ENCODE data around the gene SYNE3.

The SYNE3 gene

GRCh38 chr14:95485222-95485819 lies 31.1 kb downstream of the SYNE3 start:
- H3K36me3 ChIP-seq (ENCODE audit: low read length), result no peaks in the 10 kb centered on the region
- no peaks in the 10 kb centered on the region for H3K9me3 ChIP-seq (ENCODE audit: insufficient read depth, low read length)
- no peaks in the 10 kb centered on the region for H3K79me2 ChIP-seq (ENCODE audit: insufficient read depth, low read length)
- H3K9ac ChIP-seq (ENCODE audit: low read length), result no peak overlapping the region
- no peak overlapping the region for H3K4me2 ChIP-seq (ENCODE audit: low read depth, low read length, poor library complexity, severe bottlenecking)
- no peak overlapping the region for H3K4me3 ChIP-seq (ENCODE audit: insufficient read depth, low read length, poor library complexity, severe bottlenecking)
- no peaks in the 10 kb centered on the region for H3F3A ChIP-seq (ENCODE audit: insufficient read depth)
- TF ChIP-seq CTCF (IDR thresholded peaks at IDR 0.05; ENCODE audit: insufficient read depth, low read length, poor library complexity, severe bottlenecking) (no peak), EZH2phosphoT487 (conservative IDR thresholded peaks at IDR 0.05; ENCODE audit: low read length) (no peak)
- no peaks in the 10 kb centered on the region for H3K9me2 ChIP-seq (replicated peaks; ENCODE audit: insufficient read depth, low read length)
- no peaks in the 10 kb centered on the region for H4K20me1 ChIP-seq (ENCODE audit: low read depth, low read length)
- H2AFZ ChIP-seq (ENCODE audit: low read depth, low read length, severe bottlenecking), result no peak overlapping the region
- no peak overlapping the region for H3K27ac ChIP-seq (ENCODE audit: low read depth, low read length)
- H3K27me3 ChIP-seq (ENCODE audit: low read length), result no peaks in the 10 kb centered on the region

- Histone ChIP-seq H3K27ac (ENCODE audit: low read depth, low read length) (no peak overlapping the region), H4K20me1 (ENCODE audit: low read depth, low read length) (no peaks in the 10 kb centered on the region), H3K79me2 (ENCODE audit: insufficient read depth, low read length) (no peaks in the 10 kb centered on the region), H3K9me3 (ENCODE audit: insufficient read depth, low read length) (no peaks in the 10 kb centered on the region), H3K4me3 (ENCODE audit: insufficient read depth, low read length, poor library complexity, severe bottlenecking) (no peak overlapping the region), H2AFZ (ENCODE audit: low read depth, low read length, severe bottlenecking) (no peak overlapping the region), H3K36me3 (ENCODE audit: low read length) (no peaks in the 10 kb centered on the region), H3K9me2 (replicated peaks; ENCODE audit: insufficient read depth, low read length) (no peaks in the 10 kb centered on the region), H3K27me3 (ENCODE audit: low read length) (no peaks in the 10 kb centered on the region), H3F3A (ENCODE audit: insufficient read depth) (no peaks in the 10 kb centered on the region), H3K4me2 (ENCODE audit: low read depth, low read length, poor library complexity, severe bottlenecking) (no peak overlapping the region), H3K9ac (ENCODE audit: low read length) (no peak overlapping the region)
- TF ChIP-seq EZH2phosphoT487 (conservative IDR thresholded peaks at IDR 0.05; ENCODE audit: low read length), result no peak
- TF ChIP-seq CTCF (IDR thresholded peaks at IDR 0.05; ENCODE audit: insufficient read depth, low read length, poor library complexity, severe bottlenecking), result no peak
Measured at GRCh38 chr14:95484296-95484695, 32.2 kb downstream of the SYNE3 start.

DNA sequence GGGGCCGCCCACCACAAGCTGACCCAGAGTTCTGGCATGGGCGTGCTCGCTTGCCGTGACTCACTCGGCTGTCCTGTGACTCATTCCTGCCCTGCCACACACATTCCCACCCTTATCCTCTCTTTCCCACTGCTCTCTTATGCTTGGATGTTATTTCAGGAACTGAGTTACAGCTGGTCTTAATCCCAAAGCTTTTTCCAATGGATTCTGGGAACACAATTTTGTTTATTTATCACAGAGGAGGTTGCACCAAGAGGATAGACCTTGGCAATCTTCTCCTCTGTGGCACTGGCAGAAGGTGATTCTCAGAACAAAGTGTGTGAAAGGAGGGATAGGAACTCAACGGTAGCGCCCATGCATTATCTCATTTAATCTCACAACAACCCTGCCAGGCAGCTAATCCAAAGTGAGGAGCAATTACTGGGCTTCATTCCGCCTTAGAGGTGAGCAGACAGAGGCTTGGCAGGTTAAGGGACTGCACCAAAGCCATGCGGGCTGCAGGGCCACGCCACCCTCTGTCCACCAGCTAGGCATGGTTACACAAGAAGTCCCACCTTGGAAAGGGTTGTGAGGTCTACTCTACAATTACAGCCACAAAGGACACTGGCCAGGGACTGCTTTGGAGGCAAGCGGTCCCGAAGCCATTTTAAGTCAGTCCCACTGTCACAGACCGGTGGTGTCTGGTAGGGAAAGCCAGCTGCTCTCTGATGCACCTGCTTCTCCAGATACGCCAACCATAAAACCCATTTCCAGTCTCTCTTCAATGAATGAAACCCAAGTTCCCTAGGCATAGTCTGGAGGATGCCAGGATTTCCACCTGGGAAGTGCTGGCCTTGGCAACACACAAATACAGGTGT lies 32.9 kb downstream of the SYNE3 start:
- Histone ChIP-seq H3K27ac (ENCODE audit: low read depth, low read length) (no peak overlapping the region), H3F3A (ENCODE audit: insufficient read depth) (no peaks in the 10 kb centered on the region), H3K9me2 (replicated peaks; ENCODE audit: insufficient read depth, low read length) (no peaks in the 10 kb centered on the region), H2AFZ (ENCODE audit: low read depth, low read length, severe bottlenecking) (no peak overlapping the region), H3K4me3 (ENCODE audit: insufficient read depth, low read length, poor library complexity, severe bottlenecking) (no peak overlapping the region), H3K27me3 (ENCODE audit: low read length) (no peaks in the 10 kb centered on the region), H3K36me3 (ENCODE audit: low read length) (no peaks in the 10 kb centered on the region), H3K4me2 (ENCODE audit: low read depth, low read length, poor library complexity, severe bottlenecking) (no peak overlapping the region), H3K9me3 (ENCODE audit: insufficient read depth, low read length) (no peaks in the 10 kb centered on the region), H3K9ac (ENCODE audit: low read length) (no peak overlapping the region), H3K79me2 (ENCODE audit: insufficient read depth, low read length) (no peaks in the 10 kb centered on the region), H4K20me1 (ENCODE audit: low read depth, low read length) (no peaks in the 10 kb centered on the region)
- TF ChIP-seq EZH2phosphoT487 (conservative IDR thresholded peaks at IDR 0.05; ENCODE audit: low read length), result no peak
- no peak for TF ChIP-seq CTCF (IDR thresholded peaks at IDR 0.05; ENCODE audit: insufficient read depth, low read length, poor library complexity, severe bottlenecking)

All from SU-DHL-6 (cell line).